Smooth muscle cell (in vitro differentiated cells): ENCODE results near the gene CDC73. TPM values are rescaled to one million over a fixed set of nuclear protein-coding genes. Genes with fewer than 3 reads are reported as not detected.

Source experiments
- DNase-seq: peaks from one replicate; lab custom pipeline; 2025; ENCODE audit not compliant: unreplicated experiment; lab: John Stamatoyannopoulos, UW
- H2AFZ ChIP-seq: fragments of 200-600 bp; sonication (generic); 2 replicates; pipeline ENCODE4 v1.6.0; 2016; ENCODE audit warnings: antibody characterized with exemption, low read depth, mild to moderate bottlenecking
- H3F3A ChIP-seq: fragments of 200-600 bp; sonication (generic); 2 replicates; pipeline ENCODE4 v1.6.0; 2017; ENCODE audit warnings: antibody characterized with exemption, low read depth
- H3K27ac ChIP-seq: fragments of 200-600 bp; sonication (generic); 2 replicates; pipeline ENCODE4 v1.5.1; 2016; ENCODE audit warnings: low read depth, mild to moderate bottlenecking
- H3K27me3 ChIP-seq: fragments of 200-600 bp; sonication (generic); 2 replicates; pipeline ENCODE4 v1.6.1; 2016; ENCODE audit warnings: low read depth, mild to moderate bottlenecking
- H3K36me3 ChIP-seq: fragments of 200-600 bp; sonication (generic); 2 replicates; pipeline ENCODE4 v1.5.1; 2016; ENCODE audit warnings: low read depth
- H3K4me1 ChIP-seq: fragments of 200-600 bp; sonication (generic); 2 replicates; pipeline ENCODE4 v1.5.1; 2016; ENCODE audit warnings: low read depth
- H3K4me2 ChIP-seq: fragments of 200-600 bp; sonication (generic); 2 replicates; pipeline ENCODE4 v1.6.0; 2016; ENCODE audit warnings: mild to moderate bottlenecking
- H3K4me3 ChIP-seq: fragments of 200-600 bp; sonication (generic); 2 replicates; pipeline ENCODE4 v1.5.1; 2016; ENCODE audit warnings: mild to moderate bottlenecking
- H3K79me2 ChIP-seq: fragments of 200-600 bp; sonication (generic); 2 replicates; pipeline ENCODE4 v1.6.0; 2016; ENCODE audit warnings: low read depth, mild to moderate bottlenecking
- H3K9ac ChIP-seq: fragments of 200-600 bp; sonication (generic); 2 replicates; pipeline ENCODE4 v1.6.0; 2016; ENCODE audit warnings: low read depth
- H3K9me3 ChIP-seq: fragments of 200-600 bp; sonication (generic); replicated peaks from 2 replicates; pipeline ENCODE4 v1.5.1; 2016; ENCODE audit warnings: low read depth
- H4K20me1 ChIP-seq: fragments of 200-600 bp; sonication (generic); 2 replicates; pipeline ENCODE4 v1.6.0; 2016; ENCODE audit warnings: low read depth
- CTCF ChIP-seq: fragments of 200-600 bp; sonication (generic); IDR thresholded peaks from 2 replicates; pipeline ENCODE4 v1.5.1; 2017; ENCODE audit warnings: borderline replicate concordance, mild to moderate bottlenecking, antibody characterized with exemption; ENCODE audit not compliant: insufficient read depth, poor library complexity, severe bottlenecking
- WGBS: methylation state at CpG from one replicate; pipeline ENCODE4 v1.1.7; 2016; ENCODE audit warnings: low lambda C conversion rate; 5-methylcytosine and 5-hydroxymethylcytosine counted together
- polyA plus RNA-seq: library from polyadenylated mRNA; unstranded; fragments of >200 nt; fragmentation: Nextera tagmentation; extraction: Ambion mirVana; gene quantifications from 2 replicates; pipeline ENCODE4 v1.2.1, GENCODE V29; 2016
- total RNA-seq: library from RNA; depleted of rRNA; stranded (reverse); fragments of >200 nt; gene quantifications from 2 replicates; pipeline ENCODE4 v1.2.3, GENCODE V29; 2014

The CDC73 gene
- 28.5 and 29.9 TPM in 2 replicates for total RNA-seq
- 25.9 and 32.0 TPM in 2 replicates for polyA plus RNA-seq

DNA sequence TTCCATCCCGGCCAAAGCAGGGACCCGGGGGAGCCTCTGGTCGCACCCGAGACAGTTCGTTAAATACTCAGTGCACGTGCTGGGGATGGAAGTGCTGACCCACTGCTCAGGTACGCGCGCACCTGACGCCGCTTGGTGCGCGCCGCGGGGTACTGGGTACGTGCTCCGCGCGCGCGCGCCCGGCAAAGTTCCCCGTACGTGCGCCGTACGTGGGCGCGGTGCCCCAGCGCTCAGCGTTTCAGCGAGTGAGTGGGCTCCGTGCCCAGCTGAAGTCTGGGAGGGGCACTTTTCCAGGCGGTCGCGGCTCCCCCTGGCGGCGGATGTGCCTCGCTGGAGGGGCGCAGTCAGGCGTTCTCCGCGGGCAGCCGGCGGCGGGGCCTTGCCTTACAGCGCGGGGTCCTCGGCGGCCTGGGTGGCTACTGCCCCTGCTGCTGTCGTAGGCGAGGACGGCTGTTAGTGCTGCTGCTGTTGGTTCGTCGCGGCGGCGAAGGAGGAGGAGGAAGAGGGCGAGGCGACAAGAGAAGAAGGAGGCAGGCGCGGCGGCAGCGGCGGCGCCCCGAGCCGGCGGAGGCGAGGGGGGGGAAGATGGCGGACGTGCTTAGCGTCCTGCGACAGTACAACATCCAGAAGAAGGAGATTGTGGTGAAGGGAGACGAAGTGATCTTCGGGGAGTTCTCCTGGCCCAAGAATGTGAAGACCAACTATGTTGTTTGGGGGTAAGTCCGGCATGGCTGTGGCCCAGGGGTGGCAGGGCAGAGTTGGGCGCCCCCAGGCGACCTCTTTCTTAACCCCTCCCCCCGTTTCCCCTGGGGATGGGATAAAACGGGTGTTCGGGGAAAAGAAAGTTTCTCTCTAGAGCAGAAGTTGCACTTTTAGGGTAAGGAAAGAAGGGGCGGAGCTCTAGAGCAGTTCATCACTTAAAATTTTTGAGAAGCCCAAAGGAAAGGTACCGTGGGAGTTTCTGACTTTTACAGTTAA is at the start of gene CDC73:
Gene CDC73, plus strand, starts transcription at position 416 of the 978 bp plus-strand sequence. Its CDS starts 170 bp downstream, at position 586.
- peak within 1 kb of the TSS; percentile 86 for H3K9ac ChIP-seq
- 1% methylated on average over 80 of the region's 85 CpGs for WGBS
- H3K27ac ChIP-seq = peak within 1 kb of the TSS; percentile 88
- peak within 1 kb of the TSS; percentile 97 for H3K4me2 ChIP-seq
- no peaks in the 10 kb centered on the region for H3K9me3 ChIP-seq
- peaks cover 45% of the 10 kb centered on the region for H3K79me2 ChIP-seq
- H3K36me3 ChIP-seq = no peaks in the 10 kb centered on the region
- H3F3A ChIP-seq = peaks cover 7% of the 10 kb centered on the region
- peak within 1 kb of the TSS; percentile 91 for H3K4me3 ChIP-seq
- peak; percentile 98 for TF ChIP-seq CTCF
- H2AFZ ChIP-seq = peak within 1 kb of the TSS; percentile 89
- peaks cover 37% of the 10 kb centered on the region for H4K20me1 ChIP-seq
- no peaks in the 10 kb centered on the region for H3K27me3 ChIP-seq
- peak; percentile 94 for DNase-seq
- peaks cover 15% of the 10 kb centered on the region for H3K4me1 ChIP-seq

- Histone ChIP-seq H3K27me3 (no peaks in the 10 kb centered on the region), H3F3A (no peaks in the 10 kb centered on the region), H3K9ac (no peak overlapping the region), H3K27ac (no peak overlapping the region), H3K4me1 (no peaks in the 10 kb centered on the region), H3K4me3 (no peak overlapping the region), H2AFZ (no peak overlapping the region), H3K79me2 (peaks cover 38% of the 10 kb centered on the region), H4K20me1 (peaks cover 19% of the 10 kb centered on the region), H3K9me3 (no peaks in the 10 kb centered on the region), H3K4me2 (no peak overlapping the region), H3K36me3 (peaks cover 41% of the 10 kb centered on the region)
- TF ChIP-seq CTCF = no peak
- no peak for DNase-seq
Measured at GRCh38 chr1:193077991-193078390, 43.8 kb upstream of the CDC73 start.

DNA sequence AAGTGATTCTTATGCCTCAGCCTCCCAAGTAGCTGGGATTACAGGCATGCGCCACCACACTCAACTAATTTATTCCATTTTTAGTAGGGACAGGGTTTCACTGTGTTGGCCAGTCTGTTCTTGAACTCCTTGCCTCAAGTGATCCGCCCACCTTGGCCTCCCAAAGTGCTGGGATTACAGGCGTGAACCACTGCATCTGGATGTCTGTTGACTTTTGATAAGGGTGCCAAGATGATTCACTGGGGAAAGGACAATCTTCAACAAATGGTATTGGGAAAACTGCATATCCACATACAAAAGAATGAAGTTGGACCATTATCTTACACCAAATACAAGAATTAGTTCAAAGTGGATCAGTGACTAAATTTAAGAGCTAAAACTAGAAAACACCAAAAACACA is 42.6 kb upstream of the CDC73 start:
- no peak for DNase-seq
- 95% methylated on average over 3 of the region's 3 CpGs for WGBS

More for the DNA sequence above, 42.6 kb upstream of the CDC73 start:
- Histone ChIP-seq H3K4me2 (no peak overlapping the region), H4K20me1 (peaks cover 14% of the 10 kb centered on the region), H3K36me3 (peaks cover 47% of the 10 kb centered on the region), H3K9me3 (no peaks in the 10 kb centered on the region), H3K27ac (no peak overlapping the region), H3K79me2 (peaks cover 31% of the 10 kb centered on the region), H2AFZ (no peak overlapping the region), H3F3A (no peaks in the 10 kb centered on the region), H3K4me3 (no peak overlapping the region), H3K9ac (no peak overlapping the region), H3K4me1 (no peaks in the 10 kb centered on the region), H3K27me3 (no peaks in the 10 kb centered on the region)
- no peak for TF ChIP-seq CTCF
